ENCODE results near the gene RELN. TPM values are rescaled to one million over a fixed set of nuclear protein-coding genes. Genes with fewer than 3 reads are reported as not detected.

RELN gene
- total RNA-seq, 1 experiment from 2014 or later, result 8.0 TPM

DNA sequence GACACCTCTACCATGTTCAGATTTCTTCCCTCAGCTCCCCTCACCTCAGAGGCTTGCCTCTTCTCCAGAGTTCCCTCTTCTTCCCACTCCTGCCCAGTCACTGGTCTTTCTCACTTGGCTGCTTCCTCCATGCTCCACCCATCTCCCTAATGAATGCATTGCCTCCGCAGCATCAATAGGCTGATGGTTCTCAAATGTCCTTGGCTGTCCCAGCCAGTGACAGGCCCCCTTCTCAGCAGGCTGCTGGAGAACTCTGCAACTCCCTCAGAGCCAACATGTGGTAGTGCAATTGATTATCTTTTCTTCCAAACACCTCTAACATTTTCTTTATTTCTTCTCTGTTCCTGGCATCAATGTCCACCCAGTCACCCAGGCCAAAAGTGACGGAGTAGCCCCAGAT, 218.2 kb downstream of the RELN start:
- Histone ChIP-seq H3F3A (ENCODE audit: low read length, unreplicated experiment) (no peaks in the 10 kb centered on the region), H3K36me3 (ENCODE audit: low read depth, low read length) (no peaks in the 10 kb centered on the region), H3K4me2 (ENCODE audit: low read length) (no peak overlapping the region), H2AFZ (ENCODE audit: low read length) (no peak overlapping the region), H3K9me2 (replicated peaks; ENCODE audit: low read length) (no peaks in the 10 kb centered on the region), H3K79me2 (ENCODE audit: low read length) (no peaks in the 10 kb centered on the region), H3K4me3 (ENCODE audit: low read length) (no peak overlapping the region), H3K27me3 (ENCODE audit: low read length) (no peaks in the 10 kb centered on the region), H3K4me1 (ENCODE audit: insufficient read depth, low read length) (no peaks in the 10 kb centered on the region; the same call in 1 of the 2 replicates), H3K27ac (ENCODE audit: low read length) (no peak overlapping the region), H4K20me1 (ENCODE audit: low read length) (no peaks in the 10 kb centered on the region), H3K9me3 (ENCODE audit: low read length) (no peaks in the 10 kb centered on the region), H3K9ac (ENCODE audit: low read length) (no peak overlapping the region)
- TF ChIP-seq, protein P1, sequence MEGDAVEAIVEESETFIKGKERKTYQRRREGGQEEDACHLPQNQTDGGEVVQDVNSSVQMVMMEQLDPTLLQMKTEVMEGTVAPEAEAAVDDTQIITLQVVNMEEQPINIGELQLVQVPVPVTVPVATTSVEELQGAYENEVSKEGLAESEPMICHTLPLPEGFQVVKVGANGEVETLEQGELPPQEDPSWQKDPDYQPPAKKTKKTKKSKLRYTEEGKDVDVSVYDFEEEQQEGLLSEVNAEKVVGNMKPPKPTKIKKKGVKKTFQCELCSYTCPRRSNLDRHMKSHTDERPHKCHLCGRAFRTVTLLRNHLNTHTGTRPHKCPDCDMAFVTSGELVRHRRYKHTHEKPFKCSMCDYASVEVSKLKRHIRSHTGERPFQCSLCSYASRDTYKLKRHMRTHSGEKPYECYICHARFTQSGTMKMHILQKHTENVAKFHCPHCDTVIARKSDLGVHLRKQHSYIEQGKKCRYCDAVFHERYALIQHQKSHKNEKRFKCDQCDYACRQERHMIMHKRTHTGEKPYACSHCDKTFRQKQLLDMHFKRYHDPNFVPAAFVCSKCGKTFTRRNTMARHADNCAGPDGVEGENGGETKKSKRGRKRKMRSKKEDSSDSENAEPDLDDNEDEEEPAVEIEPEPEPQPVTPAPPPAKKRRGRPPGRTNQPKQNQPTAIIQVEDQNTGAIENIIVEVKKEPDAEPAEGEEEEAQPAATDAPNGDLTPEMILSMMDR (conservative IDR thresholded peaks at IDR 0.05; ENCODE audit: low read depth, low read length), result no peak
- no peak for TF ChIP-seq EZH2 (IDR thresholded peaks at IDR 0.05; ENCODE audit: low read length, unreplicated experiment)
- TF ChIP-seq EZH2phosphoT487 (IDR thresholded peaks at IDR 0.05; ENCODE audit: borderline replicate concordance, low read length), result no peak
- intact Hi-C loops (cut with micrococcal nuclease), result no loop called here
- BruUV-seq (replicated peaks), result no TSS peak
- DNase-seq (no peak), ATAC-seq (no peak)
- POLR2A ChIA-PET (ENCODE audit: unreplicated experiment), result no interaction called here
- CTCF ChIA-PET, result no interaction called here

DNA sequence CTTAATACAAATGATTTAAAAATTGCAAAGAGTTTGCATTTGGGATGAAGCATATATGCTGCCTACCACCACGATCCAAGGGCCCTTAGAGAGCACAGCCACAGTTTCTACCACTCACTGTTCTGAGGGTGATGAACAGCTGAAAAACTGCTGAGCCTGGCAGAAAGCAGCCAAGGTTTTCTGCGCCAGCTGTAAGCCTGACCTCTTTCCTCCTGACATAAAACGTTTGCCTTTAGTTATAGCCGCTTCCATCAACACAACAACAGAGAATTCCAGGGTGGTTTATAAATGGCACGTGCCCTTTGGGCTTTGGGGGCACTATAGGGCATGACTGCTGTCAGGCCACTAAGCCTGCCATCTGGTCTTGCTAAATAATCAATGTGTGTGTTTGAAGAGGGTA, 222.8 kb downstream of the RELN start:
- Histone ChIP-seq H3K9me2 (replicated peaks; ENCODE audit: low read length) (no peaks in the 10 kb centered on the region), H3K9me3 (ENCODE audit: low read length) (no peaks in the 10 kb centered on the region), H3K27ac (ENCODE audit: low read length) (no peak overlapping the region), H3K9ac (ENCODE audit: low read length) (no peak overlapping the region), H3K4me3 (ENCODE audit: low read length) (no peak overlapping the region), H3F3A (ENCODE audit: low read length, unreplicated experiment) (no peaks in the 10 kb centered on the region), H4K20me1 (ENCODE audit: low read length) (no peaks in the 10 kb centered on the region), H3K27me3 (ENCODE audit: low read length) (no peaks in the 10 kb centered on the region), H3K36me3 (ENCODE audit: low read depth, low read length) (no peaks in the 10 kb centered on the region), H3K4me2 (ENCODE audit: low read length) (no peak overlapping the region), H3K4me1 (ENCODE audit: insufficient read depth, low read length) (peaks cover 9% of the 10 kb centered on the region), H2AFZ (ENCODE audit: low read length) (no peak overlapping the region), H3K79me2 (ENCODE audit: low read length) (no peaks in the 10 kb centered on the region)
- no peak for ATAC-seq
- no TSS peak for BruUV-seq (replicated peaks)
- intact Hi-C loops (cut with micrococcal nuclease), result no loop called here
- ChIA-PET CTCF (no interaction called here), POLR2A (ENCODE audit: unreplicated experiment) (no interaction called here)
- TF ChIP-seq, protein P1 (conservative IDR thresholded peaks at IDR 0.05; ENCODE audit: low read depth, low read length), result no peak
- TF ChIP-seq EZH2 (IDR thresholded peaks at IDR 0.05; ENCODE audit: low read length, unreplicated experiment) (no peak), EZH2phosphoT487 (IDR thresholded peaks at IDR 0.05; ENCODE audit: borderline replicate concordance, low read length) (no peak)
- no peak for DNase-seq

DNA sequence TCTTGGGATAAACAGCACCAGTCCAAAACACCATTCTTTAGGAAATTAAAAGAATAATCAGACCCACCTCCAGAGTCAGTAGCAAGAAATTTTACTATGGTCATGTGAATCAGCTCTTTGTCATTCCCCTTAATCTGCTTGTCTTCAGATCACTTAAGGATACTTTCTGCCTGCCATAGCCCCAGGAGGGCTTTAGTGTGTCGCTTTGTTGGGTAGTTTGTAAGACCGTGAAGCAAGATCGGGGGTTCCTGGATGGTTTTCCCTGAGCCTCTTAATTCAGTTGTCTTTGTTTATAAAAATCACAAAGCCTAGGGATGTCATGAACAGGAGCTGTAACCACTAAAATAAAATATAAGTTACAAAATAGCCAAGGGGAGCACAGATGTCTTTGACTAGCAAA, 223.6 kb downstream of the RELN start:
- CTCF ChIA-PET, result no interaction called here
- TF ChIP-seq, protein P1 (conservative IDR thresholded peaks at IDR 0.05; ENCODE audit: low read depth, low read length), result no peak
- H3K9me3 ChIP-seq (ENCODE audit: low read length), result no peaks in the 10 kb centered on the region
- H4K20me1 ChIP-seq (ENCODE audit: low read length), result no peaks in the 10 kb centered on the region
- H3K4me2 ChIP-seq (ENCODE audit: low read length), result no peak overlapping the region
- no peak overlapping the region for H3K27ac ChIP-seq (ENCODE audit: low read length)
- H3K4me1 ChIP-seq (ENCODE audit: insufficient read depth, low read length), result peaks cover 9% of the 10 kb centered on the region
- H3K27me3 ChIP-seq (ENCODE audit: low read length), result no peaks in the 10 kb centered on the region
- intact Hi-C loops (cut with micrococcal nuclease), result no loop called here
- H3F3A ChIP-seq (ENCODE audit: low read length, unreplicated experiment), result no peaks in the 10 kb centered on the region
- H3K9me2 ChIP-seq (replicated peaks; ENCODE audit: low read length), result no peaks in the 10 kb centered on the region
- no peak overlapping the region for H3K4me3 ChIP-seq (ENCODE audit: low read length)
- POLR2A ChIA-PET (ENCODE audit: unreplicated experiment), result no interaction called here
- DNase-seq, result no peak
- ATAC-seq, result no peak
- BruUV-seq (replicated peaks), result no TSS peak
- no peaks in the 10 kb centered on the region for H3K79me2 ChIP-seq (ENCODE audit: low read length)
- H2AFZ ChIP-seq (ENCODE audit: low read length), result no peak overlapping the region
- no peak overlapping the region for H3K9ac ChIP-seq (ENCODE audit: low read length)
- H3K36me3 ChIP-seq (ENCODE audit: low read depth, low read length), result no peaks in the 10 kb centered on the region
